Activated T-cell treated with anti-CD3 and anti-CD28 coated beads for 48 hours (primary cell): ENCODE measurements around the gene PHLDA1.

Experiments used
- DNase-seq: peaks from one replicate; pipeline ENCODE4 v3.0.0-alpha.2; 2020; ENCODE audit warnings: low read depth

PHLDA1 gene

GRCh38 chr12:76037130-76038103 lies 5.8 kb upstream of the PHLDA1 start:
- DNase-seq: no peak

DNA sequence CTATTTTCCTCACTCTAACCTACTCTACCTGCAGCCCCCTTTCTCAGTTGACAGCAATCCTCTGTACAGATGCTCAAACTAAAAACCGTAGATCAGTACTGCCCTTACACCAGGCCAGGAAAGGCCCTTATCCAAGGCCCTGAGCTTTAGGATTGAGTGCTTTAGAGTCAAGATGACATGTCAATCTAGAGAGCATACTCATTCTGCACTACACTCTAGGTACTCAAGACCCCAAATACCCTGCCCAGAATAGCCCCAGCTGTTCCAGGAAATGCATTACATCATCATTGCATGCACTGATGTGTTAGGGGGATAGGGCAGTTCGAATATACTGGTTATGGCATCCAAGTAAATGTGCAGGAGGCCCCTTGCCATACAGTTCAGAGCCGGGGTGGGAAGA lies 3.5 kb upstream of the PHLDA1 start:
- DNase-seq: no peak

GRCh38 chr12:76033081-76034011 lies 1.8 kb upstream of the PHLDA1 start:
- DNase-seq: no peak

GRCh38 chr12:76032043-76032981 lies 736 bp upstream of the PHLDA1 start:
- peak; percentile 35 for DNase-seq

DNA sequence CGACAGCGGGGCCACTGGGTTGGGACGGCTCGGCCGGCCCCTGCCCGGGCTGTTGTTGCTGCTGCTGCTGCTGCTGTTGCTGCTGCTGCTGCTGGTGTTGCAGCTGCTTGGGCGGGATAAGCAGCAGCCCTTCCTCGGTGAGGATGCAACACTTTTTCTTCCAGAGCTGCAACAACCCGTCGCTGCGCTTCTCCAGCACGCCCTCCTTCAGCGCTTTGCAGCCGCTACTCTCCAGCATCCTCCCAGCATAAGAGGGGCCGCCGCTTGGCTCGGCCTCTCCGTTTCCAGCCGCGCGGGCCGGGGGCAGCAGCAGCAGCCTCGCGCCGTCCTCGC lies 529 bp downstream of the PHLDA1 start:
- DNase-seq: no peak

- peak; percentile 49 for DNase-seq
These were observed 1.1 kb downstream of the PHLDA1 start for GRCh38 chr12:76030341-76031080.

- no peak for DNase-seq
These were observed 1.6 kb downstream of the PHLDA1 start for GRCh38 chr12:76029982-76030340.

DNA sequence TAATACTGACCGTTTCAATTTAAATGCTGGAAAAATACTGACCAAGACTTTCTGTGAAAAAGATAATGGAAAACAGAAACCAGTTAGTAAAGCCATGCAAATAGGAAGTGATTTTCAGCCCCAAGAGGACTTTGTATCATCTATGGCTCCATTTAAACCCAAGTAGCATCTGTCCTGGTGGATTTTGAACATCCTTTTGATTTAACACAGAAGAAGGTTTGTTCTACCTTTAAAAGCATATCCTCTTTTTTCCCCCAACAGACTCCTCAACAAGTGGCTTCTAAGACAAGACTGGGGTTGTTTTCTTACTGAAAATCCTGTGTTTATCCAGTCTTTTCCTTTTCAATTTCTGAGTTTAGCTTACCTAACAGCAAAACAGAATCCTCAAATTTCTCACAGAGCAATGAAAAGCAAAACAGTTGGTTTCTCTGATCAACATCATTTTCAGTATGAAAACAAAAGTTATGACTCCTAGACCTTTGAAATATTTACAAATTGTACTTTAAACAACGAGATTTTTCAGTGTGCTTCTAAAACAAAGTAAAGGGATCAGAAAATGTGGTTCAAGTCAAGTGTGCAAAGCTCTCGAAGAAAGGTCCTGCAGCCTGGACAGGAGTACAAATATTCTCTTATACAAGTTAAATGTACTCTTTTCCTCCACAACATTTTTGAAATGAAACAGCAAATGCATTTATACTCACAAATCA lies 2.9 kb downstream of the PHLDA1 start:
- no peak for DNase-seq

GRCh38 chr12:76026643-76027063 lies 4.9 kb downstream of the PHLDA1 start:
- DNase-seq: no peak

DNA sequence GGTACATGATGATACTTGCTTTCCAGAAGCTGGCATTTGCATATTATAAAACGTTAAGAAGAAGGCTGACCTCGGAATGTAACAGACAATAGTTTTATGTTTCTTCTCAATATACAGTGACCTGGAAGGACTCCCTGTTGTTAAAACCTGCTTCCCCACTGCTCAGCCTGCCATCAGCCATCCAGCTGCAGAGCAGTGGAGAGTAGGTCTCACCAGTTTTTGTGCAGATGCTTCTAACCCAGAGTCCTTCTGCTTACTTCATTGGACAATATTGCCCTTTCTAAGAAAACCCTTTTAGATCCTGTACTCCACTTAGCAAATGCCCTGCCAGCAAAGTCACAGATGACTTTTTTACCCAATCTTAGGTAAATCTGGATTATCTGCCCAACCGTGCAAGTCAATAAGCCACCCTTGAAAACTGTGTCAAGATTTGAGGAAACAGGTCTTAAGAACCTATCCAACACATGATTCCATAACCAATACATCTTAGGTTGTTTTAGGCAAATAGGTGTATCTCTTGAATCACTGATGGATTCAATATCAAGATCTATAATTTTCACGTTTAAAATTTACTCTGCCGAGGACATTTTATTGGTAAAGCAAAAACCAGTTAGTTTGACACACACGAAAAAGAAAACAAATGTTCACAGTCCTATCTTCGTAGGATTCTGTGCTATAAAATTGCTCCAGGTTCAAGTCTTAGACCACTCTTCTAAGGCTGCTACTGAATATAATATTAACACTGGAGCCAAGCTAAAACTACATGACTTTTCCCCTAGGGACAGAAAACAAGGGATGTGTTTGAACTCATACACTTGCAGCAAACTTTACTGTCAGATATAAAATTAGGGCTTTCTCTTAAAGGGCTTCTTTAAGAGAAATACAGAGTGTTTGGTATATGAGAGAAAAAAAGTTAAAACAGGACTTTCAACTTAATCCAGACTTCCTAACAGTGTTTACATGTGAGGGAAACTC lies 5.7 kb downstream of the PHLDA1 start:
- DNase-seq: no peak

GRCh38 chr12:76024942-76025600 lies 6.5 kb downstream of the PHLDA1 start:
- no peak for DNase-seq

DNA sequence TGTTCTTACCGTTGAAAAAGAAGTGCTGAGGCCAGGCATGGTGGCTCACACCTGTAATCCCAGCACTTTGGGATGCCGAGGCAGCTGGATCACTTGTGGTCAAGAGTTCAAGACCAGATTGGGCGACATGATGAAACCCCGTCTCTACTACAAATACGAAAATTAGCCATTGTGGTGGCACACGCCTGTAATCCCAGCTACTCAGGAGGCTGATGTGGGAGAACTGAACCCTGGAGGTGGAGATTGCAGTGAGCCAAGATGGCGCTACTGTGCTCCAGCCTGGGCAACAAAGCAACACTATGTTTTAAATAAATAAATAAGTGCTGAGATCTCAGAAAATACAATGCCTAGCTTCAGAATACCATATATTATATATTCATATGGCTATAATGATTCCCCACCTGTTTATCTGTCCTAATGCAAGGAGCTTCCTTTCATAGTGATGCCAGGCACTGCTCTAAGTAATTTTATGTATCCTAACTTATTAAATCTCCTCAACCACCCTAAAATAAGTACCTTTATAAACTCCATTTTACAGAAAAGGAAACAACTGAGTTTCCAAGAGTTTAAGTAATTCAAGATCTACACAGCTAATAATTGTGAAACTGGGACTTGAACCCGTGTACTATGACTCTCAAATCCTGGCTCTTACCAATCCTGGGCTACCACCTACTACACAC lies 7.3 kb downstream of the PHLDA1 start:
- no peak for DNase-seq

DNA sequence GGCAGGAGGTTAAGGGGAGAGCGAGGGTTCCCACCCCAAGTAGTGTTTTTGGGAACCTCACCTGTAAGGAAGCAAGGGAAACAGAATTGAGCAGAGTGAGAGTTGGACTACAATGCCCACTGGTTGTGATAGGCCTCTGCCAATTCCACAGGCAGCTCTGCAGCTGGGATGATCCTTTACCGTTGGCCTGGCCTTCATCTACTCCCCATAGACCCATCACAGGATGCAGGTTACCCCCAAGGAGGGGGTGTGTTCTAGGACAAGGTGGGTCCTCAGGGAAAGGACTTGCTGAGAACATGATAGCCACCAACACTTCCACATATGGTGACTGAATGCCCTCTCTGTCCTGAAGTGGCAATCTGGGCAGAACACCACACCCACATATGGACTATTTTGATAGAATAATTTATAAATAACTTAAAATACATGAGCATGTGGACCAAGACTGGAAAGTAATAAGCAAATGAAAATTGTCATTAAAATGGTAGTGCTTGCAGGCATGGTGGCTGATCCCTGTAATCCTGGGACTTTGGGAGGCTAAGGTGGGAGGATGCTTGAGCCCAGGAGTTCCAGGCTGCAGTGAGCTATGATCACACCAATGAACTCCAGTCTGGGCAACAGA lies 8.4 kb downstream of the PHLDA1 start:
- no peak for DNase-seq

- DNase-seq: no peak
These were observed 9.1 kb downstream of the PHLDA1 start for GRCh38 chr12:76022506-76022905.

- DNase-seq: peak; percentile 56
These were observed 10.6 kb downstream of the PHLDA1 start for GRCh38 chr12:76020731-76021672.

DNA sequence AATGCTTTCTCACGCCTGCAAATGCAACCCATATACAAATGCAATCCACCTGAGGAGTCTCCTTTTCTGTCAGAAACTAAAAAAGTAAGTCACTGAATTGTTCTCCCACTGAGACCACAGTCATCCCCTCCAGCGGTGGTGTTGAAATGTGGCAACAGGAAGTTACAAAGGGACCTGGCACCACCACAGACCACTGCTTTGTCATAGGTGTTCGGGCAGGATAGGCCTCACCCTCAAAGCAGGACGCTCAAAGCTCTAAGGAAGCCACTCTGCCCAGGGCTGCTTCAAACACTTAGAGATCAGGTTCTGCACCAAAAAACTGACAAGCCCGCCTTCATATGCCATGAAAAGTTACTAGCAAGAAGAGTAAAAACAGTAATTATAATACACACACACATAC lies 11.3 kb downstream of the PHLDA1 start:
- peak; percentile 75 for DNase-seq
